Choroid plexus epithelial cell (primary cell): ENCODE data around the gene SLF2.
A peak's percentile ranks its signal among the peaks of the same experiment; 100 is the strongest.

ENCODE experiments used
- DNase-seq: peaks from one replicate; pipeline ENCODE4 v3.0.0-alpha.2; 2010; ENCODE audit warnings: low read depth
- H3K4me3 ChIP-seq: 2 replicates; pipeline ENCODE4 v1.5.1; 2011; ENCODE audit warnings: low read depth, mild to moderate bottlenecking, control low read depth, low read length, moderate library complexity
- CTCF ChIP-seq: conservative IDR thresholded peaks from 2 replicates; pipeline ENCODE4 v1.5.1; 2011; ENCODE audit warnings: low read depth, mild to moderate bottlenecking, control low read depth, inconsistent platforms, low read length, moderate library complexity

Gene SLF2

DNA sequence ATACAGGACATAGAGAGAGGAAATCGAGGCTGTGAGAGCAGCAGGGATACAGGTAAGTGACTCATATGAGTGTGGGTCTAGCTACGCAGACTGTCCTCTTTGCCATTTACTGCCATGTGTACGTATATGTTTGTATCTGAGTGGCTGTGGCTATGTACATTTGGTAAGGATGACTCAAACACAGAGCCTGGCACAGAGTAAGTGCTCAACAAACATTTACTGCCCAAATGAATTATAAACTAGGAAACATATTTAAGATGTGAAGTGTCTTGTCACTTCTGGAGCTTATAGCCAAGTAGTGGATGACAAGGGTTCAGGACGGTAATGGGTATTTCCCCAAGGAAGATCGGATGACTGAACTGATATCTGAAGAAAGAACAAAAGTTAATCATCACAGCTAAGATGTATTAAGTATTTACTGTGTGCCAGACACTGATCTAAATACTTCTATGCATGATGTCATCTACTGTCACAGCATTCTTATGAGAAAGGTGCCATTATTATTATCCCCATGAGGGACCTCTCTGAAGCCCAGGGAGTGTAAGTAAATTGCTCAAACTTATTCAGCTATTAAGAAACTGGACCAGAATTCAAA, 68.5 kb downstream of the SLF2 start:
- TF ChIP-seq CTCF, result no peak
- no peak overlapping the region for H3K4me3 ChIP-seq
- DNase-seq, result no peak

GRCh38 chr10:100982916-100983830, 70.4 kb downstream of the SLF2 start:
- TF ChIP-seq CTCF, result no peak
- DNase-seq, result no peak
- no peak overlapping the region for H3K4me3 ChIP-seq

DNA sequence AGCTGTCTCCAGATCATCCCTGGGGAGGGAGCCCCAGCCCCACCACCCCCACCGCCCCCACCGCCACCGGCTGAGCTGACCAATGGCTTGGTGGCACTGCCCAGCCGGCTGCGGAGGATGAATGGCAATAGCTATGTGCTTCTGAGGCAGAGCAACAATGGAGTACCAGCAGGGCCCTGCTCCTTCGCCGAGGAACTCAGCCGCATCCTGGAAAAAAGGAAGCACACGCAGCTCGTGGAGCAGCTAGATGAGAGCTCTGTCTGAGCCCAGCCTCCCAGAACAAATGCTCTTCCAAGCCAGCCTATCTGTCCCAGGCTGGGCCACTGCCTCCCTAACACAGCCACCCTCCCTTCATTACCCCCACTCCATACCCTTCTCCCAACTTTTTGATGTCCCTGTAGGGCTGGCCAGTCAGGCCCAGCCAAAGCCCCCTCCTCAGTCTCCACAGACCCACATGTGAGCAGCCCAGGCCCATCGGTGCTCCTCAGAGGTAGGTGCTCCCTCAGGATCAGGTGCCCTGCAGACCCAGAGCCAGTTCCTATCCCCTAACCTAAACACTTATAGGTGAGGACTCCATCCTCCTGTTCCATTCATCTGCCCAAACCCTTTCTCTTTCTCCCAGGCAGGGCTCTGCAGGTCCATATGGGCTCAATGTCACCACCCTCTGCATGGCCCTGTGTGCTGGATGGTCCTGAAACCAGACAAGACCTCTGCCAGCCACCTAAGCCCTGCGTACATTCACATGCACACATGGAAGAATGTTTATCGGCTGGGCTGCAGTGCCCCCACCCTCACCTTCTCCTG, 71.3 kb downstream of the SLF2 start:
- no peak for DNase-seq
- TF ChIP-seq CTCF, result no peak
- H3K4me3 ChIP-seq, result no peak overlapping the region

GRCh38 chr10:100984672-100985177, 72.0 kb downstream of the SLF2 start:
- no peak for DNase-seq
- TF ChIP-seq CTCF, result no peak

GRCh38 chr10:100985336-100985735, 72.6 kb downstream of the SLF2 start:
- no peak for DNase-seq
- TF ChIP-seq CTCF, result no peak
- no peak overlapping the region for H3K4me3 ChIP-seq

More at GRCh38 chr10:100984672-100985177, 72.0 kb downstream of the SLF2 start:
- no peak overlapping the region for H3K4me3 ChIP-seq

GRCh38 chr10:100986623-100986951, 73.8 kb downstream of the SLF2 start:
- TF ChIP-seq CTCF, result no peak
- H3K4me3 ChIP-seq, result peak overlapping the region; percentile 100

More at GRCh38 chr10:100986623-100986951, 73.8 kb downstream of the SLF2 start:
- DNase-seq, result no peak
